Measurements from ENCODE around the gene MPP2.
"Not testable (repeated sequence)": the region's sequence is repeated elsewhere in the genome, so short reads cannot be mapped to it uniquely, and the experiment has no call there.

The MPP2 gene

DNA sequence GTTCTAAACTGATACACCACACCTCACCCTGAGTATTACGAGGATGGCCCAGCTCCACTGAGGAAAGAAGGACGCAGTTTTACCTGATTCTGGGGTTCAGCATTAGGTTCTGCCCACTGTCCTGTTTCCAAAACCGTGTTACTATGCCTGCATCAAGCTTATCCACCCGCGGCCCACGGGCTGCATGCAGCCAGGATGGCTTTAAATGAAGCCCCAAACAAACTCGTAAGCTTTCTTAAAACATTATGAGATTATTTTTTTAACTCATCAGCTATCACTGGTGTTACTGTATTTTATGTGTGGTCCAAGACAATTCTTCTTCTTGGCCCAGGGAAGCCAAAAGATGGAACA is 64.4 kb downstream of the MPP2 start:
- no peak for DNase-seq

DNA sequence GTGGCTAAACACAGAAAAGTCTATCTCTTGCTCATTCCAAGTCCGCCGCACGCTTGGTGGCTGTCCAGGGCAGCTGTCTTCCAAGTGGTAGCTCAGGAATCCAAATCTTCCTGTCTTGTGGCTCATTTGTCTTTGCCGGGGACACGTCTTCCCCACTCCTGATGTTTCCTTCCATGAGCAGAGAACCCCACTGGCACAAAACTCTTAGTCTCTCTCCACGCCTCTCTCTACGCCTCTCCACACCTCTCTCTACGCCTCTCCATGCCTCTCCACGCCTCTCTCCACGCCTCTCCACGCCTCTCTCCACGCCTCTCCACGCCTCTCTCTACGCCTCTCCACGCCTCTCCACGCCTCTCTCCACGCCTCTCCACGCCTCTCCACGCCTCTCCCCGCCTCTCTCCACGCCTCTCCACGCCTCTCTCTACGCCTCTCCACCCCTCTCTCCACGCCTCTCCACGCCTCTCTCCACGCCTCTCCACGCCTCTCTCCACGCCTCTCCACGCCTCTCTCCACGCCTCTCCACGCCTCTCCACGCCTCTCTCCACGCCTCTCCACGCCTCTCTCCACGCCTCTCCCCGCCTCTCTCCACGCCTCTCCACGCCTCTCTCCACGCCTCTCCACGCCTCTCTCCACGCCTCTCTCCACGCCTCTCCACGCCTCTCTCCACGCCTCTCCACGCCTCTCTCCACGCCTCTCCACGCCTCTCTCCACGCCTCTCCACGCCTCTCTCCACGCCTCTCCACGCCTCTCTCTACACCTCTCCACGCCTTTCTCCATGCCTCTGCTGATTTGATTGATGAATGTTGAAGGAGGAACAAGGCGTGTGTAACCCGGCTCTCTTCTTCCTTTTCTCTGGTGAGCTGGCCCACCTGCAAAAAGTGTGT is 65.0 kb downstream of the MPP2 start:
- not testable (repeated sequence) for DNase-seq

DNA sequence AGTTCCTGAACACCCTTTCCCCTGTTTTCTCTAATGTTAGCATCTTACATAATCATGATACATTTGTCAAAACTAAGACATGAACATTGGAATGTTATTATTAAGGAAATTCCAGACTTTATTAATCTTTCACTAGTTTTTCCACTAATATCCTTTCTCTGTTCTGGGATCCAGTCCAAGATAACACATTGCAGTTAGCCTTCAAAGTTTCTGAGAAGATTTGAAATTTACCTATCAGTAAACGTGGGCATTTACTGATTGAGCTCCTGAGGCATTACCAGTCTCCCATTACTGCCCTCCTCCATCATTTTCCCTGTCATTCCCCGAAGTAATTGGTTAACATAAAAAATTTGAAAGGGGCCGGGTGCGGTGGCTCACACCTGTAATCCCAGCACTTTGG is 66.1 kb downstream of the MPP2 start:
- DNase-seq, result no peak

GRCh38 chr17:43840814-43841213 is 66.5 kb downstream of the MPP2 start:
- no peak for DNase-seq

GRCh38 chr17:43839670-43840108 is 67.6 kb downstream of the MPP2 start:
- no peak for DNase-seq

GRCh38 chr17:43834106-43834505 is 73.2 kb downstream of the MPP2 start:
- DNase-seq, result no peak

DNA sequence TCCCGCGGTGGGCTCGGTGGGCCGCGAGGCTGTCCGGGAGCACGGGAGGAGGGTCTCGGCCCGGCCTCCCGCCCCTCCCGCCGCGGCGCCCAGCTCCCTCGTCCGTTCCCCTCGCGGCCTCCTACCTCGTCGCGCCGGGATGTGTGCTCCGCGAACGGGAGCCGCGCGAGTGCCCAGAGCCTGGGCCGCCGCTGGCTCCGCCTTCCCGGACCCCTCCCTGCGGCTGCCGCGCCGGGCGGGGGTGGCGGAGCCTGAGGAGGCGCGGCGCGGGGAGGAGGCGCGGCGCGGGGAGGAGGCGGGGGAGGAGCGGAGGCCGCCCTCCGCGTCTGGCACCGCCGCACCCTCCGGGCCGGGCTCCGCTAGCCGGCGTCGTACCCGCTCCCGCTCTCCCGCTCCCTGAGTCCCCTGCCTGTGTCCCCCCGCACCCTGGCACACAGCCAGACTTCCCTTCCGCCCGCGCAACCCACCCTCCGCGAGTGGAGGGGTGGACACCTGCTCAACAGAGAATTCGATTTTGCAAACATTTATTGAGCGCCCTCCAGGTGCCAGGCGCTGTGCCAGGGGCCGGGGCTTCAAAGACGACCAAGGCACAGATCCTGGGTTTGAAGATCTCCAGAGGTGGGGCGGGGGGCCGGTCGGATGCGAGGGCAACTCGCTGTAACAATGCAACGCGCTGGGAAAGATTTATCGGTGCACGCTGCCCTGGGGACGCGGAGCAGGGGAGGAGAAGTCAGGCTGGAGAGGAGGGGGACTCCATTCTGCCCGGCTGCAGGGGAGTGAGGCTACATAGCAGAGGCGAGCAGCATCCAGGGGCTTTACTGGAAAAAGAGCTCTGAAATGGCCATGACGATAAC is 74.1 kb downstream of the MPP2 start, which contains the start of gene MPP3:
MPP3 (minus strand) TSS at position 171 of the 854 bp plus-strand sequence. CDS start 1,240 bp downstream, outside the sequence.
- DNase-seq, result peak; percentile 39

DNA sequence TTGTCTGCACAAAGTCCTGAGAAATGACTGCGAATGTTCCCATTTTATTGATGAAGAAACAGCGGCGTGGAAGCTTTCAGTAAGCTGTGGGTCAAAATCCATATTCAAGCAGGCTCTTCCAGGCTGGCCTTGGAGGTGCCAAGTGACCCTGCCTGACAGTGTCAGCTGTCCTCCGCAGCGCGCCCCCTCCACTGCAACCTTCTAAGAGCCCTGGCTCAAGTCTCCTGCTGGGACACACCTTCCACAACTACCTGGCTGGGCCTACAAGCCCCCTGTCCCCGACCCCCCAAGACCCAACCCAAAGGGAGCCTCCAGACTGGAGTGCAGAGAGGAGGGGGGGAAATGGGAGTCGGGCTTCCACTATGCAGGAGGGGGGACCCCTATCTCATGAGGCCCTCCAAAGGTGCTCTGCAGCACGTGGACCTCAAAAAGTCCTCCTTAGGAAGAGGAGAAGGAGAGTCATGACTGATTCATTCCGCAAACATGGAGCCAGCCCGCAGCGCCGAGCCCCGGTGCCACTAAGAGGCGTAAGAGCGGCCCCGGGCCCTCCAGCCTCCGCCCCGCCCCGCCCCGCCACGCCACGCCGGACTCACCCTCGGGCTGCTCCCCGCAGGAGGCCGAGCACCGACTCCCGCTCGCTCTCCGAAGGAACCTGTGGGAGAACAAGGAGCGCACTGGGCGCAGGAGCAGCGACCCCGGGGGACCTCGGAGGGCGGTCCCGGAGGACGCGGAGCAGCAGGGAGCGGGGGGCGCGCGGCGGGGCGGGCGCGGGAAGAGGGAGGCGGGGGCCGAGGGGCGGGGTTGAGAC is 75.0 kb downstream of the MPP2 start:
- DNase-seq, result peak; percentile 39

DNA sequence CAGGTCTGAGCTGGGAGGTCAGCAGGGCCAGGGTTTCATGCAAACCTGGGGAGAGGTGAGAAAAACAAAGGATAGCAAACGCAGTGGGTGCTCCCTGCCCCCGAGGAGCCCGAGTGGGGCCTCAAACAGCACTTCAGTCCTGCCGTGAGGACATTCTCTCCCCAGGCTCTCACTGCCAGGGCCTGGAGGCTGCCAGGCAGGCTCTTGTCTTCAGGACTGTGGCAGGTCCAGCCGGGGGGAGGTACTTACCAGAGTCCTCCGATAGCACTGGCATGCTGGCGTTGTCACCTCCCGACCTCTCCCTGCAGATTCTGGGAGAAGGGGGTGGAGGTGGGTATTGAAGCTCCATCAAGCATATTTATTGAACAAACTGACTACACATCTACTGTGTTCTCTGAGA is 75.7 kb downstream of the MPP2 start:
- no peak for DNase-seq

- DNase-seq, result peak; percentile 29
Observed at GRCh38 chr17:43830510-43831140, 76.7 kb downstream of the MPP2 start.

- no peak for DNase-seq
Observed at GRCh38 chr17:43829738-43830137, 77.6 kb downstream of the MPP2 start.

- no peak for DNase-seq
Observed at GRCh38 chr17:43827596-43827995, 79.7 kb downstream of the MPP2 start.

GRCh38 chr17:43826206-43826605 is 81.1 kb downstream of the MPP2 start:
- no peak for DNase-seq

DNA sequence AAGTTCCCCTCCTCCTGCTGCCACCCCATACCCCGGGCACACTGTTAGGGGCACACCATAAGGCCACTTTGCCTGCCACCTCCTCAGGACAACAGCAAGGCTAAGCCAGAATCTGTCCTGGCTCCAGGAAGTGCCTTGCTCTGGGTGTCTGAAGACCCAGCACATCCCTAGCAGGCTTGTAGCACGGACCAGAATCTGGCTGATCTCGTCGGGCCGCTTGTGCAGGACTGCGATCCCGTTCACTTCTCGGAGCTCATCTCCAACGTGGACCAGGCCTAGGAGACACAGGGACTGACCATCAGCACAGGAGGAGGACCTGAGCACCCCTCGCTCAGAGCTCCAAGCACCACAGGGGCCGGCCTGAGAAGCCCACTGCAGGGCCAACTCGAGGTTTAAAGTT is 81.8 kb downstream of the MPP2 start:
- DNase-seq, result no peak

Data from stimulated activated CD8-positive, alpha-beta memory T cell treated with anti-CD3 and anti-CD28 coated beads, Interleukin-4, amount 100 ng/mL, for 48 hours (primary cell).